ENCODE data around the gene ZNF425.
A peak's percentile ranks its signal among the peaks of the same experiment; 100 is the strongest.
"Not testable (repeated sequence)": the region's sequence is repeated elsewhere in the genome, so short reads cannot be mapped to it uniquely, and the experiment has no call there.

ZNF425 gene

DNA sequence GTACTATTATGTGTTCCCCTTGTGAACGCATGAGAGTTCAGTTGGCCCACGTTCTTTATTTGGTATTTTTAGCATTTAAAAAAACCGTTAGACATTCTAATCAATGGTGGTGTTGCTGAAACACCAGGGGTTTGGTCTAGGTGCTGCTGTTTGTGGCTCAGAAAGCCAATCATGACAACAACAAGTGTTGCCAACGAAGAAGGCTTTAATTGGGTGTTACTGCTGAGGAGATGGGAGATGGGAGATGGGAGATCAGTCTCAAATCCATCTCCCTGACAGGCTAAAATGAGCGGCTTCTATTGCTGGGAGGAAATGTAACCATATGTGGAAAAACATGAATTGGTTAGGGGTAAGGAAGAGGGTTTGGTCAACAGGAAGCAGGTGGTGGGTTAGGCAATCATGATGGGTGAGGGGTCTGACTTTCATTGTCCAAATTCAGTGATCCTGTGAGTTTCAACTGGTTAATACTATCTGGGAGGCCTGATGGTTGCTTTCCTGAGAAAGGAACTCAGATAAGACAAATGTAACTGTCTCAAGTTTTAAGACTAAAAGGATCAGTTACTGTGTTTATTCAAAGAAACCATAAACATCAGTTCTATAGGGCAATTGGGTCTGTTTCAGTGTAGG, 4.6 kb upstream of the ZNF425 start:
- DNase-seq (ENCODE audit: low read depth in 2 of 2) = no peak

DNA sequence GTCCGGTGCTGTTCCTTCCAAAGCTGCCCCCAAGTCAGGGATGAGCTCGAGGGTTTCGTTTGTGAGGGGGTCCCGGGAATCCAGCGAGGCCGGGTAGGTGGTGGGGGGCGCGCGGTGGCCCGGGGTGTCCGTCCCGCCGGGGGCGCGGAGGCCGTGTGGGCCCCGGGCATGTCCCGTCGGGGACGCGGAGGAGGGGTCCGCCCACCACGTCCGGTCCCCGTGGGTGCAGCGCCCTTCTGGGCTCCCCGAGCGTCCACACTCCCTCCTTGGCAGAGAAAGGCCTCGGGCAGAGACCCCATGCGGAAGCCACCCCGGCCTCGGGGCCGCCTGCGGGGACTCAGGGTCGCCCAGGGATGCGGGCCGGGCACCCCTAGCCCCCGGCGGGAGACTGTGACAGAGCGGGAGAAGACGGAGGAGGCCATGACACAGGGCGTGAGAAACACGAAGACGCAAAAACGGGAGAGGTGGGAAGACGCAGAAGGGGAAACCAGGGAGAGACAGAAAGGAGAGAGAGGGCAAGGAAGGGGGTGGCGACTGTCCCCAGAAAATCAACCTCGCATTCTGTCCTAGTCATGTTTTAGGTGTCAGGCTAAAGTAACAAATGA, 640 bp upstream of the ZNF425 start:
- peak; percentile 57 to 58 for DNase-seq (ENCODE audit: low read depth in 2 of 2)

DNA sequence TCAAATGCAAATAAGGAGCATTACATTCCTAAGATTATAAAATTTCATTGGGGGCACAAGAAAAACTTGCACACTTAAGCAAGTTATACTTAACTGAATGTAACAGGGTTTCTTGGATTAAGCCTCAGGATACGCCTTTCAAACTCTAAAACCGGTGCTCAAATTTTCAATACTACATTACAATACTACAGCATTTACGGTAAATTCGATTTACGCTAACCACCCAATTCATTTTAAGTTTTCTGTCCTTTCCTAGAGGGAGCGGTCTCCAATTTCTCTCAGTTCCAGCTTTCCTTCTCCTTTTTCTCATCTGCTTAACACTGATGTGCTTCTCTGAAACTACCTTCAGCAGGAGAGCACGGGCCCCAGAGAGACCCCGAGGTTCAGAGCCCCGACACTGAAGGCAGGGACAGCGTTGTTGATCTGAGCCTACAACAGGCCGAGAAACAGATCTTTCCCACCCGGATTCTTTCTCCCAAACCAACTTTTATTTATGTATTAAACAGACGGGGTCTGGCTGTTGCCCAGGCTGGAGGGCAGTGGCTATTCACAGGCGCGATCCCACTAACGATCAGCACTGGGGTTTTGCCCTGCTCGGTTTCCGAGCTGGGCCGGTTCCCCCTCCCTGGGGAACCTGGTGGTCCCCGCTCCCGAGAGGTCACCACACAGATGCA, 798 bp downstream of the ZNF425 start:
- no peak for DNase-seq (ENCODE audit: low read depth in 2 of 2)

DNA sequence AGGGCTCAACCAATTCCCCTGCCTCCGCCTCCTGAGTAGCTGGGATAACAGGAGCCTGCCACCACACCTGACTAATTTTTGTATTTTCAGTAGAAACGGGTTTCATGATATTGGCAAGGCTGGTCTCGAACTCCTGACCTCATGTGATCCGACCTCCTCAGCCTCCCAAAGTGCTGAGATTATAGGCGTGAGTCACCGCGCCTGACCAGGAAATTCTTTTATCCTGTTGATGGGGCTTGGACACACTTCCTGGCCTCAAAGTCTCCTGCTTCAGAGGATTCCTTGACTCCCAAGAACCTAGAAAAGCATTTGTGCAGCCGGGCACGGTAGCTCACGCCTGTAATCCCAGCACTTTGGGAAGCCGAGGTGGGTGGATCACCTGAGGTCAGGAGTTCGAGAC, 16.2 kb downstream of the ZNF425 start:
- DNase-seq (ENCODE audit: low read depth in 2 of 2) = no peak

DNA sequence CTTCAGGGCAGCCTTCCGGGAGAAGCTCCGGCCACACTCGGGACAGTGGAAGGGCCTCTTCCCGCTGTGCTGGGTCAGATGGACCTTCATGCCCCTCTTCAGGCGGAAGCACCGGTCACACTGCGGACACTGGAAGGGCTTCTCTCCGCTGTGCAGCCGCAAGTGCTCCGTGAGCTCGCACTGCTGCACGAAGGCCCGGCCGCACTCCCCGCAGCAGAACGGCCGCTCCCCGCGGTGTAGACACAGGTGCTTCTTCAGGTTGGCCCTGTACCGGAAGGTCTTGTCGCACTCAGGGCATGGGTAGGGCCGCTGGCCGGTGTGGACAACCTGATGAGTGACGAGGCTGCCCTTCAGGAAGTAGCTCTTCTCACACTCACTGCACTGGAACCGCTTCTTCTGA, 21.4 kb downstream of the ZNF425 start:
- no peak for DNase-seq (ENCODE audit: low read depth in 2 of 2)

DNA sequence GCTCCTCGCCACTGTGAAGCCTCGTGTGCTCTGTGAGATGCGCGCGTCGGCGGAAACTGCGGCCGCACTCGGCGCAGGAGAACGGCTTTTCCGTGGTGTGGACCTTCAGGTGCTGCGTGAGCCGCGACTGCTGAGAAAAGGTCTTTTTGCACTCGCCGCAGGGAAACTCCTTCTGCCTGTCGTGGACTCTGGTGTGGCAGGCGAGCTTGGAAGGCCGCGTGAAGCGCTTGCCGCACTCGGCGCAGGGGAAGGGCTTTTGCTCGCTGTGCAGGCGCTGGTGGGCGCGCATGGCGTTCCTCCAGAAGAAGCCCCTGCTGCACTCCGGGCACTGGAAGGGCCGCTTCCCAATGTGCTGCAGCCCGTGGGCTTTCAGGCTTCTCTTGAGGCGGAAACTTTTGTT, 21.9 kb downstream of the ZNF425 start:
- DNase-seq (ENCODE audit: low read depth in 2 of 2) = no peak

DNA sequence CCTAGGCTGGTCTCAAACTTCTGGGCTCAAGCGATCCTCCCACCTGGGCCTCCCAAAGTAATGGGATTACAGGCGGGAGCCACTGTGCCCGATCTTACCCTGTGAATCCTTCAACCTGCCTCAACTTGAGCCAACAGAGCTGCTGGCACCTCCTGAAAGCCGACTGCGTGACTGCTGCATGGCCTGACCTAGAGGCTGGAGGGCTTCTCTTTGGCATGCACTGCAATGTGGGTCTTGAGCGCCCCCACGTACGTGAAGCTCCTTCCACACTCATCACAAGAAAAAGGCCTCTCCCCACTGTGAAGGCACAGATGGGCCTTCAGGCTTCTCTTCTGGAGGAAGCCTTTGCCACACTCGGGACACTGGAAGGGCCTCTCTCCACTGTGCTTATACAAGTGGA, 22.7 kb downstream of the ZNF425 start:
- DNase-seq (ENCODE audit: low read depth in 2 of 2) = no peak

DNA sequence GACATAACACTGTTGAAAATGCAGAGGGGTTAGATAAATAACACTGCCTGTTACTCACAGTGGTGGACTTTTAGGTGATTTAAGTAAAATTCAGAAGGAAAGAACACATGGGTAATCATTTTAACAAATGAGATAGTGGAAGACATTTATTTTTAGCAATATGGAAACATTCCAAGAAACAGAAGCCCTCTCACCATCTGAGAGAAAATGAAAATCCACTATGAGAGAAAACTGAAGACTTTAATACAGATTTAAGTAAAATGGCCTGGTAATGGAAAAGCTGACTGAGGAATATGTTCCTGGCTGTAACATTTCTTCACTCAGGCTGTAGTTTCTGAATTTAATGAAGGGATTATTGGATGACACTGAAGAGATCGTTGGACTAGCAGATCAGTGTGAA, 23.5 kb downstream of the ZNF425 start:
- no peak for DNase-seq (ENCODE audit: low read depth in 2 of 2)

DNA sequence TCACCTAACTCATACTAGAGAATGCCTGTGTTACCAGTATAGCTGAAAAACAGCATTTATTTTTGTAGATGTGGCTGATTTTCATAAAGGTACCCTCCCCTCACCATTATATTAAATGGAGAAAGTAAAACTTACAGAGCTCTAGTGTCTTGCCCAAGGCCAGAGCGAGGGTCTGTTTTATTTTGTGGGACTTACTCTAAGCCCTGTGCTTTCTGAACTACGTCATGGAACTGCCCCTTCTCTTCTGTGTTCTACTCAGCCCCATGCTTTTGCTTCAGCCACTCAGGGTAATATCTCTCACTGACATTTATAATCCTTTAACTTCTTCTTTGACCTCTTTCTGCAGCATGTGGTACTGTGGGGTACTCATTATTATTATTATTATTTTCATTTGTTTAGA, 25.3 kb downstream of the ZNF425 start:
- no peak for DNase-seq (ENCODE audit: low read depth in 2 of 2)

DNA sequence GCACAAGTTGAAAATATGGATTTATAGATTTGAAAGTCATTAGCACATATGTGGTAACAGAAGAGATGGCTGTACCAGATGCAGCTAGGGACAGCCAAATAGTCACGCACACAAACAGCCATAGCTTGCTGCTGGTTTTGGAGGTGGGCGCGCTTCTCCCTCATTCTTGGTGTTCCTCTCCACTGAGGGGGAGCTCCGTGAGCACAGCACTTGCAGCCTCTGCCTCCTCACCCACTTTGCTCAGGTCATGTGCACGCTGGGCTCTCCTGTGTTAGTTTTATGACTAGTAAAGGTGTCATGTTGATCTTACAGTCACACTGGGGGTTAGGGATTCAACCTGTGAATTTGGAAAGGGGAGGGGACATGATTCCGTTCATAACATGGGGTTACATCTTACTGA, 27.1 kb downstream of the ZNF425 start:
- no peak for DNase-seq (ENCODE audit: low read depth in 2 of 2)

DNA sequence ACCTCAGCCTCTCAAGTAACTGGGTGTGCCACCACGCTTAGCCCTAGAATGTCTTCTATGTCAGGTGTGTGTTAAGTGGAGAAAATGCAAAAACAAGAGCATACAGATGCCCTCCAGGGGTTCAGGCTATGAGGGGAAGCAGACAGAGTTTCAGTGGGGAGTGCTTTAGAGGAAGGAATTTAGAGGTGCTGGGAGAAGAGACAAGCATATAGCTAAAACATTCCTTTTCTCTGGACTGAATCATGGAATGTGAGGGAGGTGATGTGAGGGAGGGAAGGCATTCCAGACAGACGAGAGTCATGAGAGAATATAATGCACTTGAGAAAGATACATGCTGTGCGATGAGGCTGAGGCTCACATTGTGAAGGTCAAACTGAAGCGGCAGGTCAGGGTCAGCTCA, 29.0 kb downstream of the ZNF425 start:
- no peak for DNase-seq (ENCODE audit: low read depth in 2 of 2)

DNA sequence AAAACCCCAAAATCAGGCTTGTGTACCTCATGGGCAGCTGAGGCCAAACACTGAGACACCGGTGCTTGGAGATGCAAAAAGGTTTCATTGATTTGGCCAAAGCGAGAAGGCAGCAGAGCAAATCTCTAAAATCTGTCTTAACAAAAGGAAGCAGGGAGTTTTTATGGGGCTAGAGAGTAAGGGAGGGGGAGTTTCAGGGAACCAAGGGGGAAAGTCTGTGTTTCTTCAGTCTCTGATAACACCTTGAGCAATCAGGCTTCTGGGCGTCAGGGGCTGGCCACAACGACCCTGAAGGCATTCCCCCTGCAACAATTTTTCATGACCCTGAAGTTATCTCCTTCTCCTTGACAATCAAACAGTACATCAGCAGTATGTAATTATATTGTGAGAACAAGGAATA, 32.9 kb downstream of the ZNF425 start:
- no peak for DNase-seq (ENCODE audit: low read depth in 2 of 2)

DNA sequence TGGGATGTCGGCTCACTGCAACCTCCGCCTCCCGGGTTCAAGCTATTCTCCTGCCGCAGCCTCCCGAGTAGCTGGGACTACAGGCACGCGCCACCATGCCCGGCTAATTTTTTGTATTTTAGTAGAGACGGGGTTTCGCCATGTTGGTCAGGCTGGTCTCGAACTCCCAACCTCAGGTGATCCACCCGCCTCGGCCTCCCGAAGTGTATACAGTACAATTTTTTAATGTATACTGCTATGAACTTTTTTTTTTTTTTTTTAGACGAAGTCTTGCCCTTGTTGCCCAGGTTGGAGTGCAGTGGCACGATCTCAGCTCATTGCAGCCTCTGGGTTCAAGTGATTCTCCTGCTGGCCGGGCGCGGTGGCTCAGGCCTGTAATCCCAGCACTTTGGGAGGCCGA, 33.9 kb downstream of the ZNF425 start:
- not testable (repeated sequence) for DNase-seq (ENCODE audit: low read depth in 2 of 2)

DNA sequence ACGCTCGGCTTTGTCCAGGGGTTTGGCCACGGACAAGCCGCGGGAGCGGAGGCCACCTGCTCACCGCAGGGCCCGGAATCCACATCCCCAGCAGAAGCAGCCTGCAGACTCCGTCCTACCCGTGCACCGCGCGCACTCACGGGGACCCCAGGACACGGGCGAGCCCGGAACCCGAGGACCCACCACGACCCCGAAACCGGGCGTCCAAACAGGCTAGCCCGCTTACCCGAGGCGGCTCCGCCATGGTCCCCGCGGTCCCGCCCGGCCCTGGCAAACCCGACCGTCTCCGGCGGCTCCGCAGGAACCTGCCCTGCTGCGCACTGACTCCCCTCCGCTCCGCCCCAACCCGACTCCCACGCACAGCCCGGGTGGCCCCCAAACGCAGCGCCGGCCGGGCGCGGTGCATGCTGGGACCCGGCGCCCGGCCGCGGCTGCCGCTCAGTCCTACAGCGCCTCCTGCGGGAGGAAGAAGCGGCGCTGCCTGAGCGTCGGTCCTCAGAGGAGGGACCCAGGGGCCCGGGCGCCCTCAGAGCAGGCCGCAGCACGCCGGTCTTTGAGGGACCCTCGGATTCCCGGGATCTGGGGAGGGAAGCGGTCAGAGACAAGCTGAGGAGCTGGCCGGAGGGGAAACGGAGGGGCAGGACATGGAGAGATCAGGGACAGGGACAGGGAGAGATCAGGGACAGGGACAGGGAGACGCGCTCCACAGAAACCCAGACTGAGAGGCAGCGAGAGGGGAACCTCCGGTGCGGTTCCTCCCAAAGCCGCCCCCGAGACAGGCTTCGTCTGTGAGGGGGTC, 35.5 kb downstream of the ZNF425 start, which contains the start of gene ZNF786:
Gene ZNF786, minus strand, starts transcription at position 322 of the 799 bp plus-strand sequence. Its CDS starts 78 bp downstream, at position 244.
- peak; percentile 86 to 88 for DNase-seq (ENCODE audit: low read depth in 2 of 2)

DNA sequence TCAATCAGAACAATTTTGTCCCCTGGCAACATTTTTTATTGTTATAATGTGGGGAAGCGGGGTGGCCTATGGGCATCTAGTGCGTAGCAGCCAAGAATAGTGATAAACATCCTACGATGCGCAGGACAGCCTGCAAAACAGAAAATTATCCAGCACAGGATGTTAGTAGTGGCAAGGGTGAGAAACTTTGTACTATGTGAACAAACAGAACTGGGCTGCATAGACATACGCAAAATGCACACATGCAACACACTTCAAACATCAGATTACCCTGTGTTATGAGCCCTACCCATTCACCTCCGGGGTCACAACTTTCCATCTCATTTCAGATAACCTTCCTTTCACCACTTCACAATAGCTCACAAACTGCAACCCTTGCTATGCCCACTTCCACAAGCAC, 38.7 kb downstream of the ZNF425 start:
- DNase-seq (ENCODE audit: low read depth in 2 of 2) = no peak

DNA sequence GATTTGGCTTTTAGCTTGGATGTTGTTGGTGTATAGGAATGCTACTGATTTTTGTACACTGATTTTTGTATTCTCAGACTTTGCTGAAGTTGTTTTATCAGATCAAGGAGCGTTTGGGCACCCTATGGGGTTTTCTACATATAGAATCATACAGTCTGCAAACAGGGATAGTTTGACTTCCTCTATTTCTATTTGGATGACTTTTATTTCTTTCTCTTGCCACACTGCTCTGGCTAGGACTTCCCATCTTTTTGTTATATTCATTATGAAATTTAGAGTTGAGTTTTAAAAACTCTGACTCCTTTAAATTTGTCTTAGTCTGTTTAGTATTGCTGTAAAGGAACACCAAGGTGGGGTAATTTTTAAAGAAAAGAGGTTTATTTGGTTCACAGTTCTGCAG, 40.3 kb downstream of the ZNF425 start:
- DNase-seq (ENCODE audit: low read depth in 2 of 2) = no peak

DNA sequence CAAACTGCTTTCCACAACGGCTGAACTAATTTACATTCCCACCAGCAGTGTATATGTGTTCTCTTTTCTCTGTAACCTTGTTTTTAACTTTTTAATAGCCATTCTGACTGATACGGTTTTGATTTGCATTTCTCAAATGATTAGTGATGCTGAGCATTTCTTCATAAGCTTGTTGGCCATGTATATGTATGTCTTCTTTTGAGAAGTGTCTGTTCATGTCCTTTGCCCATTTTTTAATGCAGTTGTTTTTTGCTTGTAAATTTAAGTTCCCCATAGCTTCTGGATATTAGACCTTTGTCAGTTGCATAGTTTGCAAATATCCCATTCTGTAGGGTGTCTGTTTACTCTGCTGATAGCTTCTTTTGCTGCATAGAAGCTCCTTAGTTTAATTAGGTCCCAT, 41.7 kb downstream of the ZNF425 start:
- no peak for DNase-seq (ENCODE audit: low read depth in 2 of 2)

DNA sequence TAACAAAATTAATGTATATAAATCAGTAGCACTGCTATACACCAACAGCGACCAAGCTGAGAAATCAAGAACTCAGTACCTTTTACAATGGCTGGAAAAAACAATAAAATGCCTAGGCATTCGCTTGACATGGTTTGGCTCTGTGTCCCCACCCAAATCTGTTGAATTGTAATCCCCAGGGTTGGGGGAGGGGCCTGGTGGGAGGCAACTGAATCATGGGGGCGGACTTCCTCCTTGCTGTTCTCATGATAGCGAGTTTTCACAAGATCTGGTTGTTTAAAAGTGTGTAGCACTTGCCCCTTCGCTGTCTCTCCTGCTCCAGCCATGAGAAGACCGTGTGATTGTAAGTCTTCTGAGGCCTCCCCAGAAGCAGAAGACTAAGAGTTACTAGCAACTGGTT, 44.2 kb downstream of the ZNF425 start:
- no peak for DNase-seq (ENCODE audit: low read depth in 2 of 2)

DNA sequence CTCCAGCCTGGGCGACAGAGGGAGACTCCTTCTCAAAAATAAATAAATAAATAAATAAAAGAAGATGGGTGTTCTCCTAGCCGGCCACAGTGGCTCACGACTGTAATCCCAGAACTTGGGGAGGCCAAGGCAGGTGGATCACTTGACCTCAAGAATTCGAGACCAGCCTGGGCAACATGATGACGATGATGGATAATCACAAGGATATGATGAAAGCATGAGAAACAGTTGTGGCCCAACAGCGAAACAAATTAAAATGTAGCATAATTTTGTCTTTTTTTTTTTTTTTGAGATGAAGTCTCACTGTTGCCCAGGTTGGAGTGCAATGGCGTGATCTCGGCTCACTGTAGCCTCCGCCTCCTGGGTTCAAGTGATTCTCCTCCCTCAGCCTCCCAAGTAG, 48.5 kb downstream of the ZNF425 start:
- no peak for DNase-seq (ENCODE audit: low read depth in 2 of 2)

DNA sequence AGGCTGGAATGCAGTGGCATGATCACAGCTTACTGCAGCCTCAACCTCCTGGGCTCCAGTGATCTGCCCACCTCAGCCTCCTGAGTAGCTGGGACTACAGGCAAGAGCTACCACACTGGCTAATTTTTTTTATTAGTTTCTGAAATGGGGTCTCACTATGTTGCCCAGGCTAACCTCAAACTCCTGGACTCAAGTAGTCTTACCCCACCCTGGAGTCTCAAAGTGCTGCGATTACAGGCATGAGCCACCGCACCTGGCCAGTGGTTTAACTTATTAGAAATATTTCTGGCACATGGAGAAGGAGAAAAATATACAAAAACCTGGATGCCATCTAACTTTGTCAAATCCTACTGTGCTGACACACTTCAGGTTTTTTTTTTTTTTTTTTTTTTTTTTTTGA, 50.8 kb downstream of the ZNF425 start:
- DNase-seq (ENCODE audit: low read depth in 2 of 2) = no peak

DNA sequence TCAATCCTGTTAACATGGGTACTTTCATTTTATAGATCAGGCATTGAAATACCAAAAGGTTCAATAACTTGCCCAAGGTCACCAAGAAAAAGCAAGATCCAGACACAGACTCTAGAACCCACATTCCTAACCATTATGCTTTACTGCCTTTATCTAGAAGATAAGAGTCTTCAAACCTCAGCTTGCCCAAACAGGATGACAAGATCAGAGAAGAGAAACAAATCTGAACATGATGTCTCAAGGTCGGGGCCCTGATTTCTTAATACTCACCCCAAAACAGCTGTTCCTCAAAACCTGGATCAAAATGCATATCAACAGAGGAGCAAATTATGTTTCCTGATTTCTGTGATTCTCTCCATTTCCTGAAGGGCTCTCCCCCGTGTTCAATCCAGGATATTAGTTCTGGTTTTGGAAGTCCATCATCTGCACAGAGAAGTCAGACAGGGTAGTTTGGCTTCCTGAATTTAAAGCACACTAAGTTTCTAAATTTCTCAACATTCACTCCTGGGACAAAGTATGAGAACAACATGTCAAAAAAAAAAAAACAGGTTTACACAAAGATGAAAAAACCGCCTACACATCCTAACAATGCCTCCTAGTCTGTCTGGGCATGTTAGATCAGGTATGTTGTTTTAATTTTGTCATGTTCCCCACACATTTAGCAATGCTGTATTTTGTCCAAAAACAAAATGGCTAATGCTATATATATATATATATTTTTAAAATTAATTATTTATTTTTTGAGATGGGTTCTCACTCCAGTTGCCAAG, 51.8 kb downstream of the ZNF425 start:
- no peak for DNase-seq (ENCODE audit: low read depth in 2 of 2)

DNA sequence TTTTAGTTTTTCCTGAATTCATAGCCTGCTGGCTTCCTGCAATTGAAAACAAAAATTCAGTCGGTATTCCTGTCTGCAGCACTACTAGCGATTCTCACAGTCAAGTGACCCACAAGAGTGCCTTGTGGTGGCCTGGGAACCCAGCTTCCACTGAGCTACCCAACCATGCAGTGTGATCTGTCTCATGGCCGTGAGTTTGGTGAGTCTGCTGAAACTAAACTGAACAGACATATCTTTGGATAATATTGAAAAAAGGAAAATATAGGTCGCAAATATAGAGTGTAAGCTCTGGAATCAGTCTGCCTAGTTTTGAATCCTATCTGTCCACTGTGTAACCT, 53.7 kb downstream of the ZNF425 start:
- DNase-seq (ENCODE audit: low read depth in 2 of 2) = no peak
